Small intestine (tissue), 7 donors: ENCODE data around the gene IRX4. TPM values are rescaled to one million over a fixed set of nuclear protein-coding genes. Genes with fewer than 3 reads are reported as not detected.

Experiments used
- DNase-seq, 2 donors: peaks; one replicate each; pipeline versions ENCODE4 v3.0.0 to v3.0.0-alpha.2; 2013
- FAIRE-seq: peaks from 2 replicates; lab custom pipeline; 2012; peaks lifted over from hg19 to GRCh38; lab: Jason Lieb, UNC
- H3K27ac ChIP-seq, 3 donors: one replicate each; pipeline ENCODE4 v1.5.1; 2013; ENCODE audit warnings: low read length in 2 of 3, mild to moderate bottlenecking in 2 of 3, control low read depth in 1 of 3, inconsistent platforms in 1 of 3, low read depth in 1 of 3, moderate library complexity in 1 of 3
- H3K27me3 ChIP-seq, 3 donors: one replicate each; pipeline ENCODE4 v1.6.1; 2013; ENCODE audit warnings: low read length in 3 of 3, inconsistent platforms in 1 of 3; ENCODE audit not compliant: control insufficient read depth in 3 of 3, insufficient read depth in 3 of 3
- H3K36me3 ChIP-seq, 3 donors: one replicate each; pipeline ENCODE4 v1.6.1; 2013; ENCODE audit warnings: low read length in 3 of 3, inconsistent platforms in 1 of 3, low read depth in 1 of 3, mild to moderate bottlenecking in 1 of 3, moderate library complexity in 1 of 3; ENCODE audit not compliant: control insufficient read depth in 3 of 3, insufficient read depth in 2 of 3
- H3K4me1 ChIP-seq, 3 donors: one replicate each; pipeline ENCODE4 v1.6.1; 2013; ENCODE audit warnings: low read length in 2 of 3, inconsistent platforms in 1 of 3, low read depth in 1 of 3, mild to moderate bottlenecking in 1 of 3, moderate library complexity in 1 of 3; ENCODE audit not compliant: control insufficient read depth in 3 of 3, insufficient read depth in 2 of 3
- H3K4me3 ChIP-seq, 3 donors: one replicate each; pipeline ENCODE4 v1.5.1; 2013; ENCODE audit warnings: low read length in 3 of 3, control low read depth in 1 of 3, inconsistent platforms in 1 of 3, low read depth in 1 of 3, mild to moderate bottlenecking in 1 of 3, moderate library complexity in 1 of 3
- H3K9me3 ChIP-seq, 2 donors: one replicate each; pipeline ENCODE4 v1.6.1; 2013; ENCODE audit warnings: low read depth in 1 of 2, low read length in 1 of 2; ENCODE audit not compliant: control insufficient read depth in 2 of 2, insufficient read depth in 1 of 2
- WGBS, 3 donors: extraction: QIAGEN DNeasy Blood & Tissue Kit; methylation state at CpG; one replicate each; pipeline ENCODE4 v1.1.7; 2013; 5-methylcytosine and 5-hydroxymethylcytosine counted together
- polyA plus RNA-seq, 4 donors: library from polyadenylated mRNA; stranded (reverse) in 3 of 4; unstranded in 1 of 4; fragments of 200-250 nt in 3 of 4; fragments of 120-200 nt in 1 of 4; gene quantifications; one replicate each; pipeline versions ENCODE4 v1.2.1 to v1.2.3, GENCODE V29; 2013
- donor health status: healthy with polysubstance abuse.
- donor health status: control.
- donor health status: control.
- donor health status: Bipolar disorder and iron deficiency.
- donor health status: healthy.

IRX4 gene
- polyA plus RNA-seq, 4 donors = 0.03 TPM; not detected in 3

DNA sequence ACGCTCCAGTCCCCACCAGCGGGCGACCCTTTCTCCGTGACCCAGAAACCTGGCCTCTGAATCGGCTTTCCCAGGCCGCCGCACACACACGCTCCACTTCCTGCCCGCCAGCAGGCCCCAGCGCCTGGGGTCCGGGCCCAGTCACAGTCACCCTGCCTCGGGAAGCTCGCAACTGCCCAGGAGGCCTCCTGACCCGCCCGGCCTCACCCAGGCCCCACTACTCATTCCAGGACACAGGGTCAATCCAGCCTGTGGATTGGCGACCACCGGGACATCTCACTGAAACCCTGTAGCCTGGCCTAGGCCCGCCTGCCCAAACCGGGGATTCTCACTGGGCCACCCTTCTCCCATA, 2.7 kb upstream of the IRX4 start:
- H3K27ac ChIP-seq = no peak overlapping the region
- FAIRE-seq (no peak), DNase-seq (no peak)
- H3K4me1 ChIP-seq = no peaks in the 10 kb centered on the region
- H3K27me3 ChIP-seq = peaks cover 35 to 90% (median 50%) of the 10 kb centered on the region in 3 donors
- H3K4me3 ChIP-seq = no peak overlapping the region
- WGBS, 3 donors = 4 to 14% (median 10%) methylated on average over 19 of the region's 19 CpGs
- H3K9me3 ChIP-seq = no peaks in the 10 kb centered on the region
- H3K36me3 ChIP-seq = no peaks in the 10 kb centered on the region

DNA sequence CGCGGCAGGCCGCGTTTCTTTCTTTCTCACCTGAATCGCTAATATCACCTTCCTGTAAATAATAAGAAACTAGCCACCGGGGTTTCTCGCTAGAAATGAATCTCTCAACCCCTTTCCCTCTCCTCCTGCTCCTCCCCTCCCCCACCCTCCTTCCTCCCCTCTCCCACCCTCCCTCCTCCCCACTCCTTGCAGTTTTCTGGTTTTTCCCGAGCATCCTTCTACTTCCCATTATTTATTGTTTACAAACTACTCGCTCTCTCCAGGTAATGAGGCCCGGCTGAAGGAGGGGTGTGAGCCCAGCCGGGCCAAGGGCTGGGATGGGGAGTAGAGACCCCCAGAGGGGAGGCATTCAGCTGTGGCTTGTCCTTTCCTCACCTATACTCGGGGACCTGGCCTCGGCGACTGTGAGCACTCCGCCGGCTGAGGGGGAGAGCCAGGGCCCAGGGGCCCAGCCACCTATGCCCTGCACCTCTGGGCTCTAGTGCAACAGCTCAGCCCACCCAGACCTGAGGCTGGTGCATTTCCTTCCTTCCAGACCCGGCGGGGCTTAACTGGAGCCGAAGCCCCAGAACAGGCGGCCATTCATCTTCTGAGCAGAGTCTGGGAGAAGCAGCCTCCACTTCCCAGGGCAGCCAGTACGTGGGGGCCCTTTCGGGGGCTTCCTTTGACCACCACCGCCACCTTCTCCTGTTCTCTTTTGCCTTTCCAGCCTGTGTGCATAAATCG, 2.1 kb upstream of the IRX4 start:
- DNase-seq = no peak
- H3K27me3 ChIP-seq = peaks cover 36 to 90% (median 55%) of the 10 kb centered on the region in 3 donors

DNA sequence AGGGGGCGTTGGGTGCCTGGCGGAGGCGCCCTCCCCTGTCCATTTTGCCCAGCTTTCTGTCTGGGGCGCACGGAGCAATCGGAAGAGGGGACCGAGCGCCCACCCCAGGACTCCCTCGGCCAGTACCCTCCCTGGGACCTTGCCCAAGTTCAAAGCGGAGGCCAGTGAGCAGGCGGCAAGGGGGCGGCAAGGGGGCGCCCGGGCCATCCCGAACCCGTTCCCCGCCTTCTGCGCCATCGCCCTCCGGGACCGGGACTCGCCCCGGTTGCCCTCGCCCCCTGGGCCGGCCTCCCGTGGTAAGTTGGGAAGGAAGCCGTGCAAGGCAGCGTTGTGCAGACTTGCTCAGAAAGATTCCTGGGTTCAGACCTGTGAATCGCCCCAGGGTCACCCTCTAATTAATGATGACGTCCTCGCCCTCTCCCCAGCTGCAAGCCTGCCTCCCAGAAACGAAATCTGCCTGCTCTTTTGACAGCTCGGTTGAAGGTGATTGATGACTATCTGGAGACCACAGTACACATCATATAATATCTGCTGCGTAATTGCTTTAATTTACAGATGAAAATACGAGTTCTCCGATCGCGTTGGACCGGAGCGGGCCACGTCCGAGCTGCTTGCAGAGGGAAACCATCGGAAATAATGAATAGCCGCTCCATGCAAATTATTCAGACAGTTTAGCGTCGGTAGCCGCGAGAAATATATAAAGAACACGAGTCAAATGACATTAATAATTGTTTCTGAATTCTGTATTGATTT, 1.4 kb upstream of the IRX4 start:
- Histone ChIP-seq H3K4me3 (no peak overlapping the region), H3K36me3 (no peaks in the 10 kb centered on the region), H3K4me1 (no peaks in the 10 kb centered on the region), H3K27me3 (peaks cover 43 to 92% (median 57%) of the 10 kb centered on the region in 3 donors), H3K9me3 (no peaks in the 10 kb centered on the region), H3K27ac (no peak overlapping the region)
- FAIRE-seq = no peak
- whole genome bisulfite sequencing, 3 donors = 4 to 9% (median 7%) methylated on average over 41 to 49 of the region's 49 CpGs
- no peak for DNase-seq

More for the DNA sequence above, 2.1 kb upstream of the IRX4 start:
- H3K36me3 ChIP-seq = no peaks in the 10 kb centered on the region
- WGBS, 3 donors = 5 to 11% (median 8%) methylated on average over 24 of the region's 24 CpGs
- FAIRE-seq = no peak
- no peak overlapping the region for H3K27ac ChIP-seq
- no peak overlapping the region for H3K4me3 ChIP-seq
- no peaks in the 10 kb centered on the region for H3K9me3 ChIP-seq
- H3K4me1 ChIP-seq = no peaks in the 10 kb centered on the region

DNA sequence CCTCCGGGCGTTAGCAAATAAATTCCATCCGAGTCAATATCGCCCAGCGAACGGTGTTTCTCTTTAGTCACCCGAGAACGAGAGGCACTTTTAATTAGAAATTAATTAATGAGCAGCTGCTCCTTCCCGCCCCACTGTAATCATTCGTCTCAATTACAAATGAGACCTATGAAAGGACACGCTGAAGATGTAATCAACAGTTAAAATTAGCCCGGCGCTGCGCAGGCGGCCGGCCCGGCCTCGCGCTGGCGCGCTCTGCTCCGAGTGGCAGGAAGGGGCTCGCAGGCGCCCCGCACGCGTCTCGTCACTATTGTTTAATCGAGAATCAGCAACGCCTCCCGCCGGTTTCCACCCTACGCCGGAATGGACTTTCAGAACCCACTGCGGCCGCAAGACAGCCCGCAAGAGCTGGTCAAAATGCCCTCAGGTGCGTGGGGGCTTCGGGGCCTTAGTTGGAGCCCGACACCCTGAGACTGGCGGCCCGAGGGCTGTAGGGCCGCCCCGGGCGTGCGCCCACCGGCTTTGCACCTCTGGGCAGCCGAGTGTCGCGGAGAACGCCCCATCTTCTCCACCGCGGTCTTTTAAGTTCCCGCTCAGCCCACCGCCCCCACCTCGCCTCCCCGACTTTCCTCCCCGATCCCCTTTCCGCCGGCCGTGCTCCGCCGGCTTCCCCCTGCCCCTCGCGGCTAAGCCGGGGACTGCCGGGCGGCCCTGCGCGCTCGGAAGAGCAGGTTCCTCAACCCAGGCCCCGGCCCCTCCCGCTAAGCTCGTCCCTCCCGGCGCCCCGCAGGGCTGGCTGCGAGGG, 597 bp upstream of the IRX4 start:
- DNase-seq (no peak), FAIRE-seq (no peak)
- Histone ChIP-seq H3K36me3 (no peaks in the 10 kb centered on the region), H3K4me3 (peak overlapping the region in 1 of 3 donors; percentile 13), H3K27ac (no peak overlapping the region), H3K9me3 (no peaks in the 10 kb centered on the region), H3K27me3 (peaks cover 46 to 90% (median 63%) of the 10 kb centered on the region in 3 donors), H3K4me1 (no peaks in the 10 kb centered on the region)
- WGBS, 3 donors = 2 to 6% (median 6%) methylated on average over 72 to 78 of the region's 78 CpGs

DNA sequence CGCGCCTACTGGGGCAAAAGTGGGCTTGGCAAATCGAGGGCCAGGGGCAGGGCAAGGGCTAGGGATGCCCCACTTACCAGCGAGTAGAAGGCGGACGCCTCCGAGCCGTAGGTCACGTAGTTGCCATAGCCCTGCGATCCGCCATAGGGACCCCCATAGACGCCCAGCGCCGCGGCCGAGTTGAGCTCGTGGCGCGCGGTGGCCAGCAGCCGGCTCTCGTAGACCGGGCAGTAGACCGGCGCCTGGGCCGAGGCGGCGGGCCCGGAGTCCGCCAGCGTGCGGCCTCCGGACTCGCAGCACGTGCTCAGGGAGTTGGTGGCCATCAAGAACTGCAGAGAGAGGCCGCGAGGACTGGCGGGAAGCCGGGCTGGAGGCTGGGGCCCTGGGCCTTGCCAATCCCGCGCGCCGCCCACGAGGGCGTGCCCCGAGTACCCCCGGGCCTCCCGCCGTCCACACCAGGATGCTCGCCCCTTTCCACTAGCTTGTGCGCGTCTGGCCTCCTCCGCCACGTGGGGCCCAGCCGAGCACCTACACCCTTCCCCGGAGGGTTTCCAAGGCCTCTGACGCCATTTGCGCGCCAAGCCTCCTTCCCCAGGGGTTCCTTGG, 891 bp downstream of the IRX4 start:
- no peak overlapping the region for H3K4me3 ChIP-seq
- no peaks in the 10 kb centered on the region for H3K4me1 ChIP-seq
- H3K27me3 ChIP-seq = peaks cover 49 to 93% (median 73%) of the 10 kb centered on the region in 3 donors
- FAIRE-seq (no peak), DNase-seq (no peak)
- whole genome bisulfite sequencing, 3 donors = 9 to 22% (median 20%) methylated on average over 49 to 59 of the region's 59 CpGs
- no peak overlapping the region for H3K27ac ChIP-seq
- H3K36me3 ChIP-seq = no peaks in the 10 kb centered on the region
- H3K9me3 ChIP-seq = no peaks in the 10 kb centered on the region

DNA sequence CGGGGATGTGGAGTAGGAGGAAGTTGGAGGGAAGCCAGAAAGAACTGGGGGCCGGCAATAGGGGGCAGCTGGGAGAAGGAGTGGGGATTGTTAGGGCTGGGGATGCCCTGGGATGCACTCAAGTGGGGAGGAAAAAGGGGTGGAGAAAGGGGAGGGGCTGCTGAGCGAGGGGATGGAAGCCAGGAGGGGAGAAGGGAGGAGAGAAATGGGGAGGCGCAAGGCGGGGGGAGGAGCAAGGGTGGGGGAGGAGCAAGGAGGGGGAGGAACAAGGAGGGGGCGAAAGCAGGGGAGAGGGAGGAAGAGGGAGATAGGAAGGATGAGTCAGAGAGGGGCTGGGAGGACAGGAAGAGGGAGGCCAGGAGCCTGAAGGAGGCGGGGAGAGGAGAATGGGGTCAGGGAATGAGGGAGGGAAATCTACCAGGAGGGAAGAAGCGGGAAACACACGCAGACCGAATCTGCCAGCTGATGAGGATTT, 1.6 kb downstream of the IRX4 start:
- H3K27ac ChIP-seq = no peak overlapping the region
- no peaks in the 10 kb centered on the region for H3K4me1 ChIP-seq
- no peaks in the 10 kb centered on the region for H3K36me3 ChIP-seq
- no peak for DNase-seq
- 7 to 17% (median 9%) methylated on average over 9 to 10 of the region's 10 CpGs for WGBS, 3 donors
- H3K9me3 ChIP-seq = no peaks in the 10 kb centered on the region
- peaks cover 54 to 97% (median 80%) of the 10 kb centered on the region in 3 donors for H3K27me3 ChIP-seq
- no peak overlapping the region for H3K4me3 ChIP-seq
- FAIRE-seq = no peak

DNA sequence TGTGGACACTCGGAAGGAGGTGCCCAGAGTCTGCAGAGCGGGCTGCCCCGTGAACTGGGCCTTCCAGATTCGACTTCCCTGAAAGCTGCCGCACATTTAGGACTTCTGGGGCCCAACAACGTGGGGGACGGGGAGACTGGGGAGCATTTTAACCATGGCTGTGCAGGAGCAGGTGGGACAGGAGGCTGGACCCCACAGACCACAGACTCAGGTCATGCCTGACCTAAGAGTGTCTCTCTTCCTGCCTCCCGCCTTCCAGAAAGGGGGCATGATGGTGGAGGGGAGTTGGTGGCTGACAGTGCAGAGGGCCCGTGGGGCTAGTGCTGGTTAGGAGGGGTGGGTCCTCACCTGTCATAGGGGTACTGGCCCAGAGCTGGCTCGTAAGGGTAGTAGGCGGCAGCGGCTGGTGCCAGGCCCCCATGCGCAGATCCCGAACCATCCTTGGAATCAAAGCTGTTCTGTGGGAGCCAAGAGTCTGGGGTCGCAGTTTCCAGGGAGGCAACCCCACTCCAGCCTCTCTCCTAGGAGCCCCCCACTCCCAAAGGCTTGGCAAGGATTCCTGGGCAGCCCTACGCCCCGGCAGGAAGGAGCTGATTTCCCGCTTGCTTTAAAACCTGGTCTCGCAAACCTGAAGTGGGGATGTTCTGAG, 2.2 kb downstream of the IRX4 start:
- no peaks in the 10 kb centered on the region for H3K36me3 ChIP-seq
- no peaks in the 10 kb centered on the region for H3K4me1 ChIP-seq
- WGBS, 3 donors = 15 to 28% (median 20%) methylated on average over 19 of the region's 19 CpGs
- peaks cover 56 to 97% (median 77%) of the 10 kb centered on the region in 3 donors for H3K27me3 ChIP-seq
- no peaks in the 10 kb centered on the region for H3K9me3 ChIP-seq
- FAIRE-seq = no peak
- no peak overlapping the region for H3K4me3 ChIP-seq
- DNase-seq = no peak
- no peak overlapping the region for H3K27ac ChIP-seq
